HG03575 (cell line): ENCODE results near the gene ARL15.

ENCODE experiments used
- ATAC-seq: cut with Tn5 transposase; IDR thresholded peaks from one replicate; pipeline ENCODE4 v1.9.1; 2021; ENCODE audit not compliant: unreplicated experiment, insufficient number of reproducible peaks, low FRiP score; ENCODE audit errors: extremely low read depth

ARL15 gene

GRCh38 chr5:54292866-54293265, 17.5 kb downstream of the ARL15 start:
- no peak for ATAC-seq

GRCh38 chr5:54291498-54291897, 18.9 kb downstream of the ARL15 start:
- ATAC-seq, result no peak

- no peak for ATAC-seq
These were observed 20.6 kb downstream of the ARL15 start for GRCh38 chr5:54289769-54290168.

GRCh38 chr5:54288568-54289217, 21.7 kb downstream of the ARL15 start:
- no peak for ATAC-seq

- ATAC-seq, result no peak
These were observed 24.7 kb downstream of the ARL15 start for GRCh38 chr5:54285686-54286085.

GRCh38 chr5:54284586-54284985, 25.8 kb downstream of the ARL15 start:
- no peak for ATAC-seq

GRCh38 chr5:54282876-54283275, 27.5 kb downstream of the ARL15 start:
- ATAC-seq, result no peak

- no peak for ATAC-seq
These were observed 28.2 kb downstream of the ARL15 start for GRCh38 chr5:54281960-54282692.

GRCh38 chr5:54279960-54280359, 30.4 kb downstream of the ARL15 start:
- no peak for ATAC-seq

- no peak for ATAC-seq
These were observed 31.2 kb downstream of the ARL15 start for GRCh38 chr5:54278979-54279717.

- ATAC-seq, result no peak
These were observed 32.1 kb downstream of the ARL15 start for GRCh38 chr5:54278036-54278830.

GRCh38 chr5:54276048-54276447, 34.3 kb downstream of the ARL15 start:
- ATAC-seq, result no peak

GRCh38 chr5:54275361-54275760, 35.0 kb downstream of the ARL15 start:
- ATAC-seq, result no peak

- no peak for ATAC-seq
These were observed 35.4 kb downstream of the ARL15 start for GRCh38 chr5:54274944-54275343.

- no peak for ATAC-seq
These were observed 36.7 kb downstream of the ARL15 start for GRCh38 chr5:54273715-54274114.

GRCh38 chr5:54272746-54273145, 37.6 kb downstream of the ARL15 start:
- ATAC-seq, result no peak

GRCh38 chr5:54270326-54270725, 40.0 kb downstream of the ARL15 start:
- ATAC-seq, result no peak

- no peak for ATAC-seq
These were observed 45.8 kb downstream of the ARL15 start for GRCh38 chr5:54264574-54264973.

GRCh38 chr5:54263447-54263846, 46.9 kb downstream of the ARL15 start:
- ATAC-seq, result no peak
